Trophoblast cell (in vitro differentiated cells and primary cell): ENCODE results near the gene MELK.
A peak's percentile ranks its signal among the peaks of the same experiment; 100 is the strongest.

Experiments used
- DNase-seq, 2 donors: peaks; one replicate each; pipeline ENCODE4 v3.0.0-alpha.2; 2016
- H2AFZ ChIP-seq: 2 replicates; pipeline ENCODE4 v1.6.1; 2013; ENCODE audit warnings: low read length, moderate library complexity, mild to moderate bottlenecking; ENCODE audit not compliant: insufficient read depth, poor library complexity
- H2AK5ac ChIP-seq: 2 replicates; pipeline ENCODE4 v1.6.1; 2013; ENCODE audit warnings: mild to moderate bottlenecking, low read length
- H2BK120ac ChIP-seq: 2 replicates; pipeline ENCODE4 v1.6.1; 2013; ENCODE audit warnings: low read length, mild to moderate bottlenecking, moderate library complexity; ENCODE audit not compliant: insufficient read depth, poor library complexity
- H2BK12ac ChIP-seq: 2 replicates; pipeline ENCODE4 v1.6.1; 2013; ENCODE audit warnings: mild to moderate bottlenecking, low read length, moderate library complexity
- H2BK5ac ChIP-seq: 2 replicates; pipeline ENCODE4 v1.6.1; 2013; ENCODE audit warnings: low read length, low read depth, moderate library complexity, mild to moderate bottlenecking; ENCODE audit not compliant: poor library complexity
- H3K14ac ChIP-seq: 2 replicates; pipeline ENCODE4 v1.6.1; 2013; ENCODE audit warnings: mild to moderate bottlenecking, low read length
- H3K18ac ChIP-seq: 2 replicates; pipeline ENCODE4 v1.6.1; 2013; ENCODE audit warnings: mild to moderate bottlenecking, low read length
- H3K23ac ChIP-seq: 2 replicates; pipeline ENCODE4 v1.6.1; 2013; ENCODE audit warnings: low read length
- H3K27ac ChIP-seq: 2 replicates; pipeline ENCODE4 v1.5.1; 2013; ENCODE audit warnings: low read depth, mild to moderate bottlenecking, inconsistent platforms, low read length, moderate library complexity
- H3K27me3 ChIP-seq: 2 replicates; pipeline ENCODE4 v1.6.1; 2013; ENCODE audit warnings: inconsistent platforms, mild to moderate bottlenecking, low read length, moderate library complexity; ENCODE audit not compliant: insufficient read depth
- H3K36me3 ChIP-seq, 2 experiments: 1 replicate in 1 of 2; 2 replicates in 1 of 2; pipeline ENCODE4 v1.6.1; 2013; ENCODE audit warnings: low read length in 2 of 2, mild to moderate bottlenecking in 2 of 2, moderate library complexity in 1 of 2; ENCODE audit not compliant: insufficient read depth in 2 of 2, control insufficient read depth in 1 of 2
- H3K4ac ChIP-seq: 2 replicates; pipeline ENCODE4 v1.6.1; 2013; ENCODE audit warnings: low read depth, mild to moderate bottlenecking, low read length, moderate library complexity
- H3K4me1 ChIP-seq, 2 experiments: 1 replicate in 1 of 2; 2 replicates in 1 of 2; pipeline ENCODE4 v1.6.1; 2013; ENCODE audit warnings: low read length in 2 of 2, mild to moderate bottlenecking in 2 of 2, moderate library complexity in 1 of 2; ENCODE audit not compliant: insufficient read depth in 2 of 2, control insufficient read depth in 1 of 2
- H3K4me2 ChIP-seq: 2 replicates; pipeline ENCODE4 v1.6.1; 2013; ENCODE audit warnings: inconsistent platforms, mild to moderate bottlenecking, low read length, moderate library complexity
- H3K4me3 ChIP-seq: 2 replicates; pipeline ENCODE4 v1.5.1; 2013; ENCODE audit warnings: mild to moderate bottlenecking, low read depth, low read length, inconsistent platforms
- H3K79me1 ChIP-seq: one replicate; pipeline ENCODE4 v1.6.1; 2013; ENCODE audit warnings: low read length
- H3K79me2 ChIP-seq: 2 replicates; pipeline ENCODE4 v1.6.1; 2013; ENCODE audit warnings: low read length, mild to moderate bottlenecking; ENCODE audit not compliant: control insufficient read depth, insufficient read depth, poor library complexity
- H3K9ac ChIP-seq: 2 replicates; pipeline ENCODE4 v1.6.1; 2013; ENCODE audit warnings: mild to moderate bottlenecking, low read length
- H3K9me3 ChIP-seq: 2 replicates; pipeline ENCODE4 v1.6.1; 2013; ENCODE audit warnings: low read depth, mild to moderate bottlenecking, control low read depth, inconsistent platforms, low read length; ENCODE audit not compliant: insufficient read depth
- H4K12ac ChIP-seq: 2 replicates; pipeline ENCODE4 v1.6.1; 2013; ENCODE audit warnings: low read depth, mild to moderate bottlenecking, low read length, moderate library complexity
- H4K8ac ChIP-seq: 2 replicates; pipeline ENCODE4 v1.6.1; 2013; ENCODE audit warnings: low read depth, mild to moderate bottlenecking, low read length, moderate library complexity
- H4K91ac ChIP-seq: one replicate; pipeline ENCODE4 v1.6.1; 2013; ENCODE audit warnings: low read depth, mild to moderate bottlenecking, low read length, moderate library complexity
- WGBS: extraction: QIAGEN DNeasy Blood & Tissue Kit; methylation state at CpG from one replicate; pipeline ENCODE4 v1.1.7; 2013; ENCODE audit warnings: missing lambda C conversion rate; ENCODE audit not compliant: insufficient read length, insufficient coverage; ENCODE audit errors: extremely low coverage; 5-methylcytosine and 5-hydroxymethylcytosine counted together

The MELK gene

GRCh38 chr9:36686471-36686870, 113.8 kb downstream of the MELK start:
- H3K36me3 ChIP-seq, result peaks cover 0 to 2% of the 10 kb centered on the region in 2 experiments
- H3K9ac ChIP-seq, result no peak overlapping the region
- H4K91ac ChIP-seq, result no peak overlapping the region
- no peak overlapping the region for H3K4ac ChIP-seq
- no peak overlapping the region for H2AK5ac ChIP-seq
- no peak overlapping the region for H4K12ac ChIP-seq
- no peak overlapping the region for H3K27ac ChIP-seq
- no peak overlapping the region for H4K8ac ChIP-seq
- H3K4me3 ChIP-seq, result no peak overlapping the region
- no peak overlapping the region for H3K18ac ChIP-seq
- no peak overlapping the region for H2BK5ac ChIP-seq
- DNase-seq, result no peak
- H3K79me1 ChIP-seq, result peaks cover 3% of the 10 kb centered on the region
- no peak overlapping the region for H3K4me2 ChIP-seq
- H3K79me2 ChIP-seq, result no peaks in the 10 kb centered on the region
- no peak overlapping the region for H2BK12ac ChIP-seq
- no peaks in the 10 kb centered on the region for H3K27me3 ChIP-seq
- WGBS, result no CpG with 5 or more reads among the region's 3 CpGs
- peaks cover 1% of the 10 kb centered on the region for H3K9me3 ChIP-seq
- H3K14ac ChIP-seq, result no peak overlapping the region
- H3K23ac ChIP-seq, result no peak overlapping the region
- H2BK120ac ChIP-seq, result no peak overlapping the region
- no peak overlapping the region for H2AFZ ChIP-seq
- H3K4me1 ChIP-seq, result peaks cover 2 to 4% of the 10 kb centered on the region in 2 experiments

- no peak overlapping the region for H3K23ac ChIP-seq
- no peak overlapping the region for H2BK5ac ChIP-seq
- H4K8ac ChIP-seq, result no peak overlapping the region
- WGBS, result no CpG with 5 or more reads among the region's 1 CpG
- no peaks in the 10 kb centered on the region for H3K27me3 ChIP-seq
- H2AFZ ChIP-seq, result no peak overlapping the region
- DNase-seq, result no peak
- peaks cover 3% of the 10 kb centered on the region for H3K79me1 ChIP-seq
- no peak overlapping the region for H2BK120ac ChIP-seq
- peak overlapping the region; percentile 68 for H2BK12ac ChIP-seq
- H4K12ac ChIP-seq, result no peak overlapping the region
- no peak overlapping the region for H3K4me3 ChIP-seq
- no peaks in the 10 kb centered on the region for H3K36me3 ChIP-seq
- H3K18ac ChIP-seq, result no peak overlapping the region
- H3K4me2 ChIP-seq, result no peak overlapping the region
- H3K79me2 ChIP-seq, result no peaks in the 10 kb centered on the region
- peaks cover 1% of the 10 kb centered on the region for H3K9me3 ChIP-seq
- H2AK5ac ChIP-seq, result no peak overlapping the region
- no peak overlapping the region for H3K27ac ChIP-seq
- H3K14ac ChIP-seq, result no peak overlapping the region
- no peak overlapping the region for H3K4ac ChIP-seq
- H3K4me1 ChIP-seq, result peaks cover 2 to 8% of the 10 kb centered on the region in 2 experiments
- H4K91ac ChIP-seq, result peak overlapping the region; percentile 47
- no peak overlapping the region for H3K9ac ChIP-seq
Measured at GRCh38 chr9:36690412-36691168, 117.9 kb downstream of the MELK start.

DNA sequence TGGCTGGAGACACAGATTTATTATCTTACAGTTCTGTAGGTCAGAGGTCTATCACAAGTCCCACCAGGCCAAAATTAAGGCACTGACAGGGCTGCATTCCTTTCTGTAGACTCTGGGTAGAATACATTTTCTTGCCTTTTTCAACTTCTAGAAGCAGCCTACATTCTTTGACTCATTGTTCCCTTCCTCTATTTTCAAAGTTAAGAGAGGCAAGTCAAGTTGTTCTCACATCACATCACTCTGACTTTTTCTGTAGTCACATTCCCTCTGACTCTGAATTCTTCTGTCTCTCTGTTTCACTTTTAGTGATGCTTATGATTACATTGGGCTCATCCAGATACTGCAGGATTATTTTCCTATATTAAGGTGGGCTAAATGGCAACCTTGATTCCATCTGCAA, 119.0 kb downstream of the MELK start:
- DNase-seq, result peak in 1 of 2 donors; percentile 2
- no peak overlapping the region for H3K18ac ChIP-seq

DNA sequence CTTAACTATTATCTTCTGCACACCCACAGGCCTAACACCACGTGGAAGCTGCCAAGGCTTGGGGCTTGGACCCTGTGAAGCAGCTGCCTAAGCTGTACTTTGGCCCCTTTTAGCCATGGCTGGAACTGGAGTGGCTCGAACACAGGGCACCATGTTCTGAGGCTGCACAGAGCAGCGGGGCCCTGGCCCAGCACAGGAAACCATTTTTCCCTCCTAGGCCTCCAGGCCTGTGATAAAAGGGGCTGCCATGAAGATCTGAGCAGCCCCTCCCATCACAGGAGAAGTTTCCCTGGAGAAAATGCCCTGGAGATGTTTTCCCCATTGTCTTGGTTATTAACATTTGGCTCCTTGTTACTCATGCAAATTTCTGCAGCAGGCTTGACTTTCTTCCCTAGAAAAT, 126.3 kb downstream of the MELK start:
- Histone ChIP-seq H3K9ac (no peak overlapping the region), H3K4ac (no peak overlapping the region), H3K4me1 (peaks cover 0 to 2% of the 10 kb centered on the region in 2 experiments), H3K79me1 (no peaks in the 10 kb centered on the region), H4K91ac (no peak overlapping the region), H3K4me2 (no peak overlapping the region), H3K27me3 (no peaks in the 10 kb centered on the region), H2AFZ (no peak overlapping the region), H4K8ac (no peak overlapping the region), H3K23ac (no peak overlapping the region), H3K4me3 (no peak overlapping the region), H3K79me2 (no peaks in the 10 kb centered on the region), H3K18ac (no peak overlapping the region), H2BK120ac (no peak overlapping the region), H2AK5ac (no peak overlapping the region), H2BK12ac (no peak overlapping the region), H2BK5ac (no peak overlapping the region), H3K27ac (no peak overlapping the region), H3K14ac (no peak overlapping the region), H3K9me3 (peaks cover 9% of the 10 kb centered on the region), H3K36me3 (no peaks in the 10 kb centered on the region), H4K12ac (no peak overlapping the region)
- WGBS, result no CpG with 5 or more reads among the region's 3 CpGs
- no peak for DNase-seq

More for the DNA sequence above, 119.0 kb downstream of the MELK start:
- Histone ChIP-seq H3K4ac (no peak overlapping the region), H3K23ac (no peak overlapping the region), H3K4me1 (peaks cover 2 to 8% of the 10 kb centered on the region in 2 experiments), H3K4me2 (no peak overlapping the region), H2AFZ (no peak overlapping the region), H3K9me3 (peaks cover 1% of the 10 kb centered on the region), H3K9ac (no peak overlapping the region), H2BK12ac (no peak overlapping the region), H2BK120ac (no peak overlapping the region), H3K27me3 (no peaks in the 10 kb centered on the region), H3K27ac (peak overlapping the region; percentile 83), H3K4me3 (no peak overlapping the region), H4K8ac (no peak overlapping the region), H4K12ac (no peak overlapping the region), H3K79me1 (peaks cover 3% of the 10 kb centered on the region), H2BK5ac (no peak overlapping the region), H3K14ac (no peak overlapping the region), H3K36me3 (no peaks in the 10 kb centered on the region), H2AK5ac (no peak overlapping the region), H4K91ac (no peak overlapping the region), H3K79me2 (no peaks in the 10 kb centered on the region)
